Liver (tissue), 9 donors: ENCODE results near the gene INPP4B. TPM values are rescaled to one million over a fixed set of nuclear protein-coding genes. Genes with fewer than 3 reads are reported as not detected.

Experiments
- DNase-seq: peaks from one replicate; pipeline ENCODE4 v3.0.0-alpha.2; 2017; ENCODE audit warnings: low spot score
- H3K27ac ChIP-seq, 2 donors: one replicate each; pipeline ENCODE4 v1.7.0; 2013; ENCODE audit warnings: inconsistent platforms in 2 of 2, low read length in 2 of 2, control low read depth in 1 of 2, low read depth in 1 of 2, mild to moderate bottlenecking in 1 of 2
- H3K27me3 ChIP-seq, 4 donors: one replicate each; pipeline versions ENCODE4 v1.6.1 to v1.7.0; 2013; ENCODE audit warnings: low read length in 3 of 4, inconsistent platforms in 1 of 4, mild to moderate bottlenecking in 1 of 4, moderate library complexity in 1 of 4; ENCODE audit not compliant: control insufficient read depth in 4 of 4, insufficient read depth in 4 of 4
- H3K36me3 ChIP-seq, 4 donors: one replicate each; pipeline versions ENCODE4 v1.6.1 to v1.7.0; 2013; ENCODE audit warnings: low read length in 3 of 4, mild to moderate bottlenecking in 3 of 4, low read depth in 1 of 4, moderate library complexity in 1 of 4; ENCODE audit not compliant: control insufficient read depth in 4 of 4, insufficient read depth in 3 of 4
- H3K4me1 ChIP-seq, 4 donors: one replicate each; pipeline versions ENCODE4 v1.6.1 to v1.7.0; 2013; ENCODE audit warnings: low read length in 3 of 4, mild to moderate bottlenecking in 3 of 4, moderate library complexity in 1 of 4; ENCODE audit not compliant: control insufficient read depth in 4 of 4, insufficient read depth in 4 of 4
- H3K4me3 ChIP-seq, 3 donors: one replicate each; pipeline versions ENCODE4 v1.6.1 to v1.7.0; 2013; ENCODE audit warnings: low read length in 3 of 3, control low read depth in 1 of 3, low read depth in 1 of 3, mild to moderate bottlenecking in 1 of 3
- H3K9ac ChIP-seq, 2 donors: one replicate each; pipeline ENCODE4 v1.7.0; 2013; ENCODE audit warnings: low read length in 2 of 2, mild to moderate bottlenecking in 2 of 2, moderate library complexity in 2 of 2, control low read depth in 1 of 2, low read depth in 1 of 2
- H3K9me3 ChIP-seq, 4 donors: one replicate each; pipeline versions ENCODE4 v1.6.1 to v1.7.0; 2013; ENCODE audit warnings: low read length in 3 of 4; ENCODE audit not compliant: control insufficient read depth in 4 of 4
- EGR1 ChIP-seq, 2 donors: IDR thresholded peaks; 2 replicates each; pipeline ENCODE4 v1.6.1; 2016 to 2018; ENCODE audit warnings: antibody characterized with exemption in 2 of 2, low read depth in 2 of 2
- FOXA1 ChIP-seq: IDR thresholded peaks from 2 replicates; pipeline ENCODE4 v1.6.1; 2016; ENCODE audit warnings: antibody characterized with exemption
- FOXA2 ChIP-seq: IDR thresholded peaks from 2 replicates; pipeline ENCODE4 v1.6.1; 2016; ENCODE audit warnings: antibody characterized with exemption
- GABPA ChIP-seq, 2 donors: IDR thresholded peaks in 1 of 2; conservative IDR thresholded peaks in 1 of 2; 2 replicates each; pipeline ENCODE4 v1.6.1; 2016; ENCODE audit warnings: antibody characterized with exemption in 2 of 2, mild to moderate bottlenecking in 1 of 2, moderate library complexity in 1 of 2
- HNF4A ChIP-seq, 2 donors: conservative IDR thresholded peaks; 2 replicates each; pipeline ENCODE4 v1.6.1; 2016; ENCODE audit warnings: antibody characterized with exemption in 2 of 2, mild to moderate bottlenecking in 2 of 2
- HNF4G ChIP-seq: IDR thresholded peaks from 2 replicates; pipeline ENCODE4 v1.6.1; 2016; ENCODE audit warnings: antibody characterized with exemption
- JUND ChIP-seq, 2 donors: IDR thresholded peaks; 2 replicates each; pipeline ENCODE4 v1.6.1; 2016; ENCODE audit warnings: antibody characterized with exemption in 2 of 2
- MAX ChIP-seq: IDR thresholded peaks from 2 replicates; pipeline ENCODE4 v1.6.1; 2016; ENCODE audit warnings: antibody characterized with exemption
- NR2F2 ChIP-seq: IDR thresholded peaks from 2 replicates; pipeline ENCODE4 v1.6.1; 2016; ENCODE audit warnings: antibody characterized with exemption
- RAD21 ChIP-seq, 2 donors: IDR thresholded peaks; 2 replicates each; pipeline ENCODE4 v1.6.1; 2016; ENCODE audit warnings: antibody characterized with exemption in 2 of 2, mild to moderate bottlenecking in 2 of 2
- RXRA ChIP-seq, 2 donors: IDR thresholded peaks; 2 replicates each; pipeline ENCODE4 v1.6.1; 2017 to 2018; ENCODE audit warnings: antibody characterized with exemption in 2 of 2, mild to moderate bottlenecking in 1 of 2
- SP1 ChIP-seq: IDR thresholded peaks from 2 replicates; pipeline ENCODE4 v1.6.1; 2018; ENCODE audit warnings: antibody characterized with exemption, mild to moderate bottlenecking
- TAF1 ChIP-seq: conservative IDR thresholded peaks from 2 replicates; pipeline ENCODE4 v1.6.1; 2016; ENCODE audit warnings: antibody characterized with exemption, mild to moderate bottlenecking
- YY1 ChIP-seq: IDR thresholded peaks from 2 replicates; pipeline ENCODE4 v1.6.1; 2016; ENCODE audit warnings: antibody characterized with exemption, mild to moderate bottlenecking
- polyA plus RNA-seq, 2 donors: library from polyadenylated mRNA; stranded (reverse) in 1 of 2; unstranded in 1 of 2; fragments of 200-250 nt in 1 of 2; fragments of >200 nt in 1 of 2; fragmentation: Nextera tagmentation in 1 of 2; extraction: Ambion mirVana in 1 of 2; gene quantifications; one replicate each; pipeline versions ENCODE4 v1.2.1 to v1.2.3, GENCODE V29; 2013 to 2015
- total RNA-seq, 2 donors: library from RNA; depleted of rRNA; stranded (reverse); fragments of >200 nt; gene quantifications; one replicate each; pipeline ENCODE4 v1.2.3, GENCODE V29; 2014
- TF ChIP-seq, protein P1 (sequence below): IDR thresholded peaks from 2 replicates; pipeline ENCODE4 v1.6.1; 2016; ENCODE audit warnings: antibody characterized with exemption
- TF ChIP-seq, protein P2 (sequence below): fragments of 150-350 bp; IDR thresholded peaks from 2 replicates; pipeline ENCODE4 v1.5.1; 2017; ENCODE audit warnings: improper control_type of control experiment, low read depth, low read length; ENCODE audit not compliant: missing input control
- TF ChIP-seq, protein P3 (sequence below): IDR thresholded peaks from 2 replicates; pipeline ENCODE4 v1.6.1; 2016; ENCODE audit warnings: antibody characterized with exemption, mild to moderate bottlenecking
- donor health status: healthy.
- donor health status: healthy.
- donor health status: healthy.
- donor health status: healthy.
- donor health status: healthy.

Gene INPP4B
- total and polyA plus RNA-seq, 4 donors = 0.43 to 2.8 (median 1.6) TPM

- H3K36me3 ChIP-seq = no peaks in the 10 kb centered on the region
- H3K4me1 ChIP-seq = no peaks in the 10 kb centered on the region
- no peak overlapping the region for H3K27ac ChIP-seq
- TF ChIP-seq EGR1 (IDR thresholded peaks at IDR 0.05; ENCODE audit: low read depth in 2 of 2) (no peak), JUND (IDR thresholded peaks at IDR 0.05) (no peak), TAF1 (no peak), NR2F2 (no peak), SP1 (no peak), HNF4A (conservative IDR thresholded peaks at IDR 0.05) (no peak), GABPA (IDR thresholded peaks at IDR 0.05 in 1 of 2, conservative IDR thresholded peaks at IDR 0.05 in 1 of 2) (no peak), FOXA2 (no peak), MAX (no peak), HNF4G (no peak), RAD21 (IDR thresholded peaks at IDR 0.05) (no peak), FOXA1 (no peak), RXRA (IDR thresholded peaks at IDR 0.05) (no peak), YY1 (no peak)
- TF ChIP-seq, protein P1, sequence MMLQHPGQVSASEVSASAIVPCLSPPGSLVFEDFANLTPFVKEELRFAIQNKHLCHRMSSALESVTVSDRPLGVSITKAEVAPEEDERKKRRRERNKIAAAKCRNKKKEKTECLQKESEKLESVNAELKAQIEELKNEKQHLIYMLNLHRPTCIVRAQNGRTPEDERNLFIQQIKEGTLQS = no peak
- TF ChIP-seq, protein P2, sequence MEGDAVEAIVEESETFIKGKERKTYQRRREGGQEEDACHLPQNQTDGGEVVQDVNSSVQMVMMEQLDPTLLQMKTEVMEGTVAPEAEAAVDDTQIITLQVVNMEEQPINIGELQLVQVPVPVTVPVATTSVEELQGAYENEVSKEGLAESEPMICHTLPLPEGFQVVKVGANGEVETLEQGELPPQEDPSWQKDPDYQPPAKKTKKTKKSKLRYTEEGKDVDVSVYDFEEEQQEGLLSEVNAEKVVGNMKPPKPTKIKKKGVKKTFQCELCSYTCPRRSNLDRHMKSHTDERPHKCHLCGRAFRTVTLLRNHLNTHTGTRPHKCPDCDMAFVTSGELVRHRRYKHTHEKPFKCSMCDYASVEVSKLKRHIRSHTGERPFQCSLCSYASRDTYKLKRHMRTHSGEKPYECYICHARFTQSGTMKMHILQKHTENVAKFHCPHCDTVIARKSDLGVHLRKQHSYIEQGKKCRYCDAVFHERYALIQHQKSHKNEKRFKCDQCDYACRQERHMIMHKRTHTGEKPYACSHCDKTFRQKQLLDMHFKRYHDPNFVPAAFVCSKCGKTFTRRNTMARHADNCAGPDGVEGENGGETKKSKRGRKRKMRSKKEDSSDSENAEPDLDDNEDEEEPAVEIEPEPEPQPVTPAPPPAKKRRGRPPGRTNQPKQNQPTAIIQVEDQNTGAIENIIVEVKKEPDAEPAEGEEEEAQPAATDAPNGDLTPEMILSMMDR = no peak
- TF ChIP-seq, protein P3, sequence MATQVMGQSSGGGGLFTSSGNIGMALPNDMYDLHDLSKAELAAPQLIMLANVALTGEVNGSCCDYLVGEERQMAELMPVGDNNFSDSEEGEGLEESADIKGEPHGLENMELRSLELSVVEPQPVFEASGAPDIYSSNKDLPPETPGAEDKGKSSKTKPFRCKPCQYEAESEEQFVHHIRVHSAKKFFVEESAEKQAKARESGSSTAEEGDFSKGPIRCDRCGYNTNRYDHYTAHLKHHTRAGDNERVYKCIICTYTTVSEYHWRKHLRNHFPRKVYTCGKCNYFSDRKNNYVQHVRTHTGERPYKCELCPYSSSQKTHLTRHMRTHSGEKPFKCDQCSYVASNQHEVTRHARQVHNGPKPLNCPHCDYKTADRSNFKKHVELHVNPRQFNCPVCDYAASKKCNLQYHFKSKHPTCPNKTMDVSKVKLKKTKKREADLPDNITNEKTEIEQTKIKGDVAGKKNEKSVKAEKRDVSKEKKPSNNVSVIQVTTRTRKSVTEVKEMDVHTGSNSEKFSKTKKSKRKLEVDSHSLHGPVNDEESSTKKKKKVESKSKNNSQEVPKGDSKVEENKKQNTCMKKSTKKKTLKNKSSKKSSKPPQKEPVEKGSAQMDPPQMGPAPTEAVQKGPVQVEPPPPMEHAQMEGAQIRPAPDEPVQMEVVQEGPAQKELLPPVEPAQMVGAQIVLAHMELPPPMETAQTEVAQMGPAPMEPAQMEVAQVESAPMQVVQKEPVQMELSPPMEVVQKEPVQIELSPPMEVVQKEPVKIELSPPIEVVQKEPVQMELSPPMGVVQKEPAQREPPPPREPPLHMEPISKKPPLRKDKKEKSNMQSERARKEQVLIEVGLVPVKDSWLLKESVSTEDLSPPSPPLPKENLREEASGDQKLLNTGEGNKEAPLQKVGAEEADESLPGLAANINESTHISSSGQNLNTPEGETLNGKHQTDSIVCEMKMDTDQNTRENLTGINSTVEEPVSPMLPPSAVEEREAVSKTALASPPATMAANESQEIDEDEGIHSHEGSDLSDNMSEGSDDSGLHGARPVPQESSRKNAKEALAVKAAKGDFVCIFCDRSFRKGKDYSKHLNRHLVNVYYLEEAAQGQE = no peak
- H3K27me3 ChIP-seq = no peaks in the 10 kb centered on the region
- no peak overlapping the region for H3K9ac ChIP-seq
- no peak overlapping the region for H3K4me3 ChIP-seq
- no peaks in the 10 kb centered on the region for H3K9me3 ChIP-seq
- no peak for DNase-seq
Observed at GRCh38 chr4:142238589-142238988, 607.5 kb downstream of the INPP4B start.

- H3K27me3 ChIP-seq = no peaks in the 10 kb centered on the region
- no peaks in the 10 kb centered on the region for H3K9me3 ChIP-seq
- no peak overlapping the region for H3K4me3 ChIP-seq
- no peak overlapping the region for H3K27ac ChIP-seq
- H3K4me1 ChIP-seq = no peaks in the 10 kb centered on the region
- DNase-seq = no peak
- no peaks in the 10 kb centered on the region for H3K36me3 ChIP-seq
- TF ChIP-seq JUND (IDR thresholded peaks at IDR 0.05) (no peak), YY1 (no peak), SP1 (no peak), HNF4A (conservative IDR thresholded peaks at IDR 0.05) (no peak), RXRA (IDR thresholded peaks at IDR 0.05) (no peak), NR2F2 (no peak)
- TF ChIP-seq, protein P3 = no peak
- TF ChIP-seq, protein P1 = no peak
- TF ChIP-seq, protein P2 = no peak
- no peak overlapping the region for H3K9ac ChIP-seq
Observed at GRCh38 chr4:142236268-142236667, 609.8 kb downstream of the INPP4B start.
